HG03342 (cell line): Measurements from ENCODE around the gene EEPD1.
A peak's percentile ranks its signal among the peaks of the same experiment; 100 is the strongest.
"Not testable (repeated sequence)": the region's sequence is repeated elsewhere in the genome, so short reads cannot be mapped to it uniquely, and the experiment has no call there.

Experiments used
- ATAC-seq: cut with Tn5 transposase; IDR thresholded peaks from one replicate; pipeline ENCODE4 v1.9.1; 2021; ENCODE audit warnings: mild to moderate bottlenecking, moderate library complexity; ENCODE audit not compliant: unreplicated experiment

Gene EEPD1

GRCh38 chr7:36152756-36153570 is at the start of gene EEPD1:
Gene EEPD1 (plus strand): TSS chr7:36153254. CDS start chr7:36154325, 1,071 bp downstream.
- peak; percentile 96 for ATAC-seq

GRCh38 chr7:36103837-36104561 is 49.1 kb upstream of the EEPD1 start:
- no peak for ATAC-seq

- not testable (repeated sequence) for ATAC-seq
These were observed 45.8 kb upstream of the EEPD1 start for GRCh38 chr7:36106972-36107908.

GRCh38 chr7:36107926-36108631 is 45.0 kb upstream of the EEPD1 start:
- no peak for ATAC-seq

- ATAC-seq: no peak
These were observed 43.9 kb upstream of the EEPD1 start for GRCh38 chr7:36109013-36109627.

- ATAC-seq: no peak
These were observed 42.5 kb upstream of the EEPD1 start for GRCh38 chr7:36110584-36110983.

- ATAC-seq: no peak
These were observed 40.1 kb upstream of the EEPD1 start for GRCh38 chr7:36112969-36113368.

GRCh38 chr7:36114355-36114754 is 38.7 kb upstream of the EEPD1 start:
- no peak for ATAC-seq

- ATAC-seq: peak; percentile 100
These were observed 37.4 kb upstream of the EEPD1 start for GRCh38 chr7:36115448-36116321.

GRCh38 chr7:36116347-36117202 is 36.5 kb upstream of the EEPD1 start:
- no peak for ATAC-seq

- no peak for ATAC-seq
These were observed 35.7 kb upstream of the EEPD1 start for GRCh38 chr7:36117203-36117840.

- ATAC-seq: no peak
These were observed 34.7 kb upstream of the EEPD1 start for GRCh38 chr7:36118344-36118743.

- no peak for ATAC-seq
These were observed 33.9 kb upstream of the EEPD1 start for GRCh38 chr7:36119005-36119706.

GRCh38 chr7:36119983-36120646 is 32.9 kb upstream of the EEPD1 start:
- ATAC-seq: not testable (repeated sequence)

GRCh38 chr7:36125630-36126029 is 27.4 kb upstream of the EEPD1 start:
- ATAC-seq: not testable (repeated sequence)

- ATAC-seq: no peak
These were observed 25.8 kb upstream of the EEPD1 start for GRCh38 chr7:36127075-36127740.
